ENCODE measurements around the gene NEK11.

NEK11 gene

GRCh38 chr3:131172502-131173200 is 146.0 kb downstream of the NEK11 start:
- Histone ChIP-seq H3K4me1 (ENCODE audit: control insufficient read depth, insufficient read depth, low read length) (no peaks in the 10 kb centered on the region), H3K4me3 (ENCODE audit: low read length) (no peak overlapping the region), H3K9me3 (ENCODE audit: control insufficient read depth, insufficient read depth, low read length) (no peaks in the 10 kb centered on the region), H3K27ac (ENCODE audit: low read length) (no peak overlapping the region), H3K36me3 (ENCODE audit: control insufficient read depth, insufficient read depth, low read length) (no peaks in the 10 kb centered on the region), H3K27me3 (ENCODE audit: control insufficient read depth, insufficient read depth, low read length) (no peaks in the 10 kb centered on the region)
- no peak for DNase-seq (ENCODE audit: low read depth, low spot score)
- WGBS (ENCODE audit: insufficient coverage, insufficient read length), result no CpG with 5 or more reads among the region's 3 CpGs

- no peaks in the 10 kb centered on the region for H3K9me3 ChIP-seq (ENCODE audit: control insufficient read depth, insufficient read depth, low read length)
- no peaks in the 10 kb centered on the region for H3K36me3 ChIP-seq (ENCODE audit: control insufficient read depth, insufficient read depth, low read length)
- no CpG with 5 or more reads among the region's 1 CpG for WGBS (ENCODE audit: insufficient coverage, insufficient read length)
- no peak overlapping the region for H3K27ac ChIP-seq (ENCODE audit: low read length)
- no peaks in the 10 kb centered on the region for H3K27me3 ChIP-seq (ENCODE audit: control insufficient read depth, insufficient read depth, low read length)
- DNase-seq (ENCODE audit: low read depth, low spot score), result no peak
- no peak overlapping the region for H3K4me3 ChIP-seq (ENCODE audit: low read length)
- H3K4me1 ChIP-seq (ENCODE audit: control insufficient read depth, insufficient read depth, low read length), result no peaks in the 10 kb centered on the region
Measured at GRCh38 chr3:131174752-131175151, 148.1 kb downstream of the NEK11 start.

- H3K4me3 ChIP-seq (ENCODE audit: low read length), result no peak overlapping the region
- WGBS (ENCODE audit: insufficient coverage, insufficient read length), result no CpG with 5 or more reads among the region's 6 CpGs
Measured at GRCh38 chr3:131178710-131179375, 152.2 kb downstream of the NEK11 start.

GRCh38 chr3:131192701-131193100 is 166.0 kb downstream of the NEK11 start:
- H3K9me3 ChIP-seq (ENCODE audit: control insufficient read depth, insufficient read depth, low read length), result no peaks in the 10 kb centered on the region
- no peak for DNase-seq (ENCODE audit: low read depth, low spot score)
- WGBS (ENCODE audit: insufficient coverage, insufficient read length), result no CpG with 5 or more reads among the region's 4 CpGs
- no peaks in the 10 kb centered on the region for H3K4me1 ChIP-seq (ENCODE audit: control insufficient read depth, insufficient read depth, low read length)
- no peaks in the 10 kb centered on the region for H3K36me3 ChIP-seq (ENCODE audit: control insufficient read depth, insufficient read depth, low read length)
- no peak overlapping the region for H3K27ac ChIP-seq (ENCODE audit: low read length)
- H3K27me3 ChIP-seq (ENCODE audit: control insufficient read depth, insufficient read depth, low read length), result no peaks in the 10 kb centered on the region
- no peak overlapping the region for H3K4me3 ChIP-seq (ENCODE audit: low read length)

More at GRCh38 chr3:131178710-131179375, 152.2 kb downstream of the NEK11 start:
- no peaks in the 10 kb centered on the region for H3K9me3 ChIP-seq (ENCODE audit: control insufficient read depth, insufficient read depth, low read length)
- no peaks in the 10 kb centered on the region for H3K27me3 ChIP-seq (ENCODE audit: control insufficient read depth, insufficient read depth, low read length)
- no peaks in the 10 kb centered on the region for H3K36me3 ChIP-seq (ENCODE audit: control insufficient read depth, insufficient read depth, low read length)
- H3K4me1 ChIP-seq (ENCODE audit: control insufficient read depth, insufficient read depth, low read length), result no peaks in the 10 kb centered on the region
- DNase-seq (ENCODE audit: low read depth, low spot score), result no peak
- H3K27ac ChIP-seq (ENCODE audit: low read length), result no peak overlapping the region

GRCh38 chr3:131193641-131194238 is 167.1 kb downstream of the NEK11 start:
- Histone ChIP-seq H3K9me3 (ENCODE audit: control insufficient read depth, insufficient read depth, low read length) (no peaks in the 10 kb centered on the region), H3K4me3 (ENCODE audit: low read length) (no peak overlapping the region), H3K36me3 (ENCODE audit: control insufficient read depth, insufficient read depth, low read length) (no peaks in the 10 kb centered on the region), H3K4me1 (ENCODE audit: control insufficient read depth, insufficient read depth, low read length) (no peaks in the 10 kb centered on the region), H3K27ac (ENCODE audit: low read length) (no peak overlapping the region), H3K27me3 (ENCODE audit: control insufficient read depth, insufficient read depth, low read length) (no peaks in the 10 kb centered on the region)
- WGBS (ENCODE audit: insufficient coverage, insufficient read length), result no CpG with 5 or more reads among the region's 1 CpG
- no peak for DNase-seq (ENCODE audit: low read depth, low spot score)

GRCh38 chr3:131194816-131195215 is 168.1 kb downstream of the NEK11 start:
- no peaks in the 10 kb centered on the region for H3K4me1 ChIP-seq (ENCODE audit: control insufficient read depth, insufficient read depth, low read length)
- H3K4me3 ChIP-seq (ENCODE audit: low read length), result no peak overlapping the region
- H3K36me3 ChIP-seq (ENCODE audit: control insufficient read depth, insufficient read depth, low read length), result no peaks in the 10 kb centered on the region
- H3K27ac ChIP-seq (ENCODE audit: low read length), result no peak overlapping the region
- no CpG with 5 or more reads among the region's 4 CpGs for WGBS (ENCODE audit: insufficient coverage, insufficient read length)
- H3K27me3 ChIP-seq (ENCODE audit: control insufficient read depth, insufficient read depth, low read length), result no peaks in the 10 kb centered on the region
- no peak for DNase-seq (ENCODE audit: low read depth, low spot score)
- H3K9me3 ChIP-seq (ENCODE audit: control insufficient read depth, insufficient read depth, low read length), result no peaks in the 10 kb centered on the region

GRCh38 chr3:131200636-131201199 is 174.0 kb downstream of the NEK11 start:
- Histone ChIP-seq H3K27ac (ENCODE audit: low read length) (no peak overlapping the region), H3K4me1 (ENCODE audit: control insufficient read depth, insufficient read depth, low read length) (no peaks in the 10 kb centered on the region), H3K9me3 (ENCODE audit: control insufficient read depth, insufficient read depth, low read length) (peaks cover 4% of the 10 kb centered on the region; the same call in 1 of the 2 replicates), H3K36me3 (ENCODE audit: control insufficient read depth, insufficient read depth, low read length) (no peaks in the 10 kb centered on the region), H3K27me3 (ENCODE audit: control insufficient read depth, insufficient read depth, low read length) (no peaks in the 10 kb centered on the region), H3K4me3 (ENCODE audit: low read length) (no peak overlapping the region)
- WGBS (ENCODE audit: insufficient coverage, insufficient read length), result no CpG with 5 or more reads among the region's 4 CpGs
- no peak for DNase-seq (ENCODE audit: low read depth, low spot score)

GRCh38 chr3:131216330-131216729 is 189.7 kb downstream of the NEK11 start:
- Histone ChIP-seq H3K9me3 (ENCODE audit: control insufficient read depth, insufficient read depth, low read length) (no peaks in the 10 kb centered on the region), H3K4me1 (ENCODE audit: control insufficient read depth, insufficient read depth, low read length) (no peaks in the 10 kb centered on the region), H3K36me3 (ENCODE audit: control insufficient read depth, insufficient read depth, low read length) (no peaks in the 10 kb centered on the region), H3K4me3 (ENCODE audit: low read length) (no peak overlapping the region), H3K27me3 (ENCODE audit: control insufficient read depth, insufficient read depth, low read length) (no peaks in the 10 kb centered on the region), H3K27ac (ENCODE audit: low read length) (no peak overlapping the region)
- no peak for DNase-seq (ENCODE audit: low read depth, low spot score)
- WGBS (ENCODE audit: insufficient coverage, insufficient read length), result no CpG with 5 or more reads among the region's 1 CpG

- no peaks in the 10 kb centered on the region for H3K4me1 ChIP-seq (ENCODE audit: control insufficient read depth, insufficient read depth, low read length)
- no peak overlapping the region for H3K4me3 ChIP-seq (ENCODE audit: low read length)
- H3K27ac ChIP-seq (ENCODE audit: low read length), result no peak overlapping the region
- no peaks in the 10 kb centered on the region for H3K27me3 ChIP-seq (ENCODE audit: control insufficient read depth, insufficient read depth, low read length)
- H3K36me3 ChIP-seq (ENCODE audit: control insufficient read depth, insufficient read depth, low read length), result no peaks in the 10 kb centered on the region
- no peak for DNase-seq (ENCODE audit: low read depth, low spot score)
- WGBS (ENCODE audit: insufficient coverage, insufficient read length), result no CpG with 5 or more reads among the region's 6 CpGs
- H3K9me3 ChIP-seq (ENCODE audit: control insufficient read depth, insufficient read depth, low read length), result no peaks in the 10 kb centered on the region
Measured at GRCh38 chr3:131216801-131217200, 190.1 kb downstream of the NEK11 start.

GRCh38 chr3:131217296-131217741 is 190.6 kb downstream of the NEK11 start:
- Histone ChIP-seq H3K27ac (ENCODE audit: low read length) (no peak overlapping the region), H3K27me3 (ENCODE audit: control insufficient read depth, insufficient read depth, low read length) (no peaks in the 10 kb centered on the region), H3K4me3 (ENCODE audit: low read length) (no peak overlapping the region), H3K9me3 (ENCODE audit: control insufficient read depth, insufficient read depth, low read length) (no peaks in the 10 kb centered on the region), H3K4me1 (ENCODE audit: control insufficient read depth, insufficient read depth, low read length) (no peaks in the 10 kb centered on the region), H3K36me3 (ENCODE audit: control insufficient read depth, insufficient read depth, low read length) (no peaks in the 10 kb centered on the region)
- no peak for DNase-seq (ENCODE audit: low read depth, low spot score)
- no CpG with 5 or more reads among the region's 6 CpGs for WGBS (ENCODE audit: insufficient coverage, insufficient read length)

Data from iPS DF 6.9 (cell line).